Astrocyte (in vitro differentiated cells and primary cell): ENCODE data around the gene CRHR2. TPM values are rescaled to one million over a fixed set of nuclear protein-coding genes. Genes with fewer than 3 reads are reported as not detected.

Experiments
- DNase-seq: peaks from one replicate; pipeline ENCODE4 v3.0.0-alpha.2; 2010; ENCODE audit warnings: low read depth
- FAIRE-seq: peaks from 2 replicates; lab custom pipeline; 2011; peaks lifted over from hg19 to GRCh38; lab: Jason Lieb, UNC
- H2AFZ ChIP-seq: 2 replicates; pipeline ENCODE4 v1.6.0; 2012; ENCODE audit warnings: low read depth, low read length, inconsistent platforms
- H3K27ac ChIP-seq: 2 replicates; pipeline ENCODE4 v1.5.1; 2011; ENCODE audit warnings: low read depth, low read length, inconsistent platforms
- H3K27me3 ChIP-seq: 2 replicates; pipeline ENCODE4 v1.6.0; 2011; ENCODE audit warnings: low read length, inconsistent platforms; ENCODE audit not compliant: insufficient read depth
- H3K36me3 ChIP-seq: 2 replicates; pipeline ENCODE4 v1.5.1; 2011; ENCODE audit warnings: low read length, inconsistent platforms; ENCODE audit not compliant: insufficient read depth
- H3K4me1 ChIP-seq: 2 replicates; pipeline ENCODE4 v1.5.1; 2011; ENCODE audit warnings: low read length, inconsistent platforms; ENCODE audit not compliant: insufficient read depth
- H3K4me2 ChIP-seq: 2 replicates; pipeline ENCODE4 v1.6.0; 2012; ENCODE audit warnings: low read length, inconsistent platforms
- H3K4me3 ChIP-seq: 2 replicates; pipeline ENCODE4 v1.5.1; 2011; ENCODE audit warnings: low read depth, mild to moderate bottlenecking, low read length, inconsistent platforms; ENCODE audit not compliant: insufficient read depth
- H3K79me2 ChIP-seq: 2 replicates; pipeline ENCODE4 v1.6.0; 2012; ENCODE audit warnings: mild to moderate bottlenecking, low read length, inconsistent platforms; ENCODE audit not compliant: insufficient read depth
- H3K9ac ChIP-seq: 2 replicates; pipeline ENCODE4 v1.6.0; 2012; ENCODE audit warnings: mild to moderate bottlenecking, low read length, inconsistent platforms
- H3K9me3 ChIP-seq: 2 replicates; pipeline ENCODE4 v1.5.1; 2012; ENCODE audit warnings: low read depth, mild to moderate bottlenecking, low read length, inconsistent platforms; ENCODE audit not compliant: insufficient read depth
- H4K20me1 ChIP-seq: 2 replicates; pipeline ENCODE4 v1.6.0; 2012; ENCODE audit warnings: low read length, inconsistent platforms; ENCODE audit not compliant: insufficient read depth
- H3K27ac Mint-ChIP-seq: one replicate; pipeline ENCODE4 v1.8.0; 2021; ENCODE audit warnings: mild to moderate bottlenecking, mixed read lengths; ENCODE audit not compliant: unreplicated experiment
- H3K27me3 Mint-ChIP-seq: one replicate; pipeline ENCODE4 v1.8.0; 2021; ENCODE audit warnings: low read depth, mixed read lengths; ENCODE audit not compliant: unreplicated experiment
- H3K36me3 Mint-ChIP-seq: one replicate; pipeline ENCODE4 v1.8.0; 2021; ENCODE audit warnings: low read depth, mixed read lengths; ENCODE audit not compliant: unreplicated experiment
- H3K4me1 Mint-ChIP-seq: one replicate; pipeline ENCODE4 v1.8.0; 2021; ENCODE audit warnings: low read depth, mixed read lengths; ENCODE audit not compliant: unreplicated experiment
- H3K4me3 Mint-ChIP-seq: one replicate; pipeline ENCODE4 v1.8.0; 2021; ENCODE audit warnings: mild to moderate bottlenecking, moderate library complexity, mixed read lengths; ENCODE audit not compliant: unreplicated experiment
- H3K9me3 Mint-ChIP-seq: one replicate; pipeline ENCODE4 v1.8.0; 2021; ENCODE audit warnings: mild to moderate bottlenecking, mixed read lengths; ENCODE audit not compliant: unreplicated experiment
- EZH2 ChIP-seq: IDR thresholded peaks from 2 replicates; pipeline ENCODE4 v1.6.1; 2012; ENCODE audit warnings: mild to moderate bottlenecking, low read length, inconsistent platforms; ENCODE audit not compliant: insufficient read depth
- total RNA-seq: library from RNA; stranded (reverse); gene quantifications from 2 replicates; pipeline ENCODE4 v1.2.1, GENCODE V29; 2021
- TF ChIP-seq, protein P1 (sequence below): IDR thresholded peaks from 2 replicates; pipeline ENCODE4 v1.5.1; 2011; ENCODE audit warnings: low read depth, mild to moderate bottlenecking, inconsistent platforms, low read length, moderate library complexity; ENCODE audit not compliant: insufficient read depth

The CRHR2 gene
- total RNA-seq, 1 donor from 2014 or later: not detected

DNA sequence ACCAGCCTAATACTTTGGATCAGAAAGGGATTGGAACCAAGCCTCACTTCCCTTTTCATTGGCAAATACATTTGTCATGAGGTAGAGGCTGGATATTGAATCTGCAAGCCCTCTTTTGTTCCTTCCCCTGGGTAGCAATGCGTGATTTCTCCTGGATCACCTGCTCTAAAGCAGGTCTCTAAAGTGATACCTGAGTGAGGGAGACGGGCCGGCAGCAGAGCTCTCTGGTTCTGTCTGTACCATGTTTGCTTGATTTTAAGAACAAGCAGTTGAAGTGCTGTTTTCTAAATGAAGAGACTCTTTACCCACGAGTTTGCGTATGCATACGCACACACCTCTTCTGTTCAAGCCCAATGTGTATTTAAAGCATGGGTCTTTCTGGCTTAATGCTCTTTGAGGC lies 46.5 kb downstream of the CRHR2 start:
- Histone ChIP-seq H3K4me2 (no peak overlapping the region), H3K27ac (no peak overlapping the region), H3K36me3 (peaks cover 54% of the 10 kb centered on the region), H2AFZ (no peak overlapping the region), H3K27me3 (no peaks in the 10 kb centered on the region), H3K79me2 (peaks cover 28% of the 10 kb centered on the region), H3K9me3 (no peaks in the 10 kb centered on the region), H4K20me1 (peaks cover 49% of the 10 kb centered on the region), H3K9ac (no peak overlapping the region), H3K4me1 (no peaks in the 10 kb centered on the region), H3K4me3 (no peak overlapping the region)
- Mint-ChIP-seq H3K27me3 (no peaks in the 10 kb centered on the region), H3K4me3 (no peak overlapping the region), H3K27ac (no peak overlapping the region), H3K4me1 (peaks cover 5% of the 10 kb centered on the region), H3K36me3 (peaks cover 17% of the 10 kb centered on the region), H3K9me3 (no peaks in the 10 kb centered on the region)
- no peak for DNase-seq
- FAIRE-seq: no peak
- no peak for TF ChIP-seq EZH2
- TF ChIP-seq, protein P1, sequence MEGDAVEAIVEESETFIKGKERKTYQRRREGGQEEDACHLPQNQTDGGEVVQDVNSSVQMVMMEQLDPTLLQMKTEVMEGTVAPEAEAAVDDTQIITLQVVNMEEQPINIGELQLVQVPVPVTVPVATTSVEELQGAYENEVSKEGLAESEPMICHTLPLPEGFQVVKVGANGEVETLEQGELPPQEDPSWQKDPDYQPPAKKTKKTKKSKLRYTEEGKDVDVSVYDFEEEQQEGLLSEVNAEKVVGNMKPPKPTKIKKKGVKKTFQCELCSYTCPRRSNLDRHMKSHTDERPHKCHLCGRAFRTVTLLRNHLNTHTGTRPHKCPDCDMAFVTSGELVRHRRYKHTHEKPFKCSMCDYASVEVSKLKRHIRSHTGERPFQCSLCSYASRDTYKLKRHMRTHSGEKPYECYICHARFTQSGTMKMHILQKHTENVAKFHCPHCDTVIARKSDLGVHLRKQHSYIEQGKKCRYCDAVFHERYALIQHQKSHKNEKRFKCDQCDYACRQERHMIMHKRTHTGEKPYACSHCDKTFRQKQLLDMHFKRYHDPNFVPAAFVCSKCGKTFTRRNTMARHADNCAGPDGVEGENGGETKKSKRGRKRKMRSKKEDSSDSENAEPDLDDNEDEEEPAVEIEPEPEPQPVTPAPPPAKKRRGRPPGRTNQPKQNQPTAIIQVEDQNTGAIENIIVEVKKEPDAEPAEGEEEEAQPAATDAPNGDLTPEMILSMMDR: no peak

DNA sequence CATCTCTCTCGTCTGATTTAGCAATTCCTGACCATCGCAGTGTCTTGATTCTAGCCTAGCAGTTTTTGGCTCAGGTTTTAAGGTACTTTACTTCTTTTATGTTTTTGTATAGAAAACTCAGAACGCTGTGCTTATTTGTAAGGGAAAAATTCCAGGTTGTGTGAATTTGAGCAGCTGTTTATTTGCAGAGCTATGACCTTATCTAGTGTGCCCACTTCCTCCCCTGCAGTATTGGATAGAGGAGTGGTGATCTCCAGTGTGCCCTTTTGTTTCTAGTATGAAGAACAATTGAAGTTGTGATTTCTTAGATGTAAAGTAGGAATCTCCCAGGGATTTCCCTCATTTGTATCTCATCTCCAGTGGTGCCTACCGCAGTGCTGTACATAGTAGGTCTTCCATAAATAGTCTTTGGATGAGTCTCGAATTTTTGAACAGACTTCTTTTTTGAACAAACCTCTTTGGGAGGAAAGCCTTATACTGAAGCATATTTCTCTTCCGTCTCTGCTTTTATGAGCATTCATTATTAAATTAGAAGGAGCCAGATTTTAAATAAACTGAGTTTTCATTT lies 47.5 kb downstream of the CRHR2 start:
- Histone ChIP-seq H3K9me3 (no peaks in the 10 kb centered on the region), H3K4me2 (no peak overlapping the region), H3K4me3 (no peak overlapping the region), H2AFZ (no peak overlapping the region), H3K36me3 (peaks cover 63% of the 10 kb centered on the region), H3K79me2 (peaks cover 32% of the 10 kb centered on the region), H3K27me3 (no peaks in the 10 kb centered on the region), H3K4me1 (no peaks in the 10 kb centered on the region), H3K27ac (no peak overlapping the region), H4K20me1 (peaks cover 56% of the 10 kb centered on the region), H3K9ac (no peak overlapping the region)
- peaks cover 5% of the 10 kb centered on the region for H3K4me1 Mint-ChIP-seq
- no peaks in the 10 kb centered on the region for H3K27me3 Mint-ChIP-seq
- peaks cover 17% of the 10 kb centered on the region for H3K36me3 Mint-ChIP-seq
- FAIRE-seq (no peak), DNase-seq (no peak)
- TF ChIP-seq, protein P1: no peak
- TF ChIP-seq EZH2: no peak
- no peak overlapping the region for H3K27ac Mint-ChIP-seq
- H3K9me3 Mint-ChIP-seq: no peaks in the 10 kb centered on the region
- H3K4me3 Mint-ChIP-seq: no peak overlapping the region

DNA sequence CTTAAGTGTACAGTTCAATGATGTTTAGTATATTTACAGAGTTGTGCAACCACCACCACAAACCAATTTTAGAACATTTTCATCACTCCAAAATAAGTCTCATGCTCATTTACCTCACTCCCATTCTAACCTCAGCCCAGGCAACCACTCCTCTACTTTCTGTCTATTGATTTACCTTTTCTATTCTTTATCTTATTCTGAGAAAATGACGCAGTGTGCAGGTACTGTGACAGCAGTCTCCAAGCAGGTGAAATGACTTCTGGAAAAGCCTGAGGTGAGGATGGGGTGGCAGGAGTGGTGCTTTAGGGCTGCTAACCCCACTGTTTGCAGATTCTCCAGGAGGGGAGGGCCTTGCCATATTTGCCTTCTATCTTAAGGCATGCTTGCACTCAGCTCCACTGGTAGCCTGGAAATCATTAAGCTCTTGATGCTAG lies 48.0 kb downstream of the CRHR2 start:
- H3K36me3 Mint-ChIP-seq: peaks cover 17% of the 10 kb centered on the region
- peaks cover 5% of the 10 kb centered on the region for H3K4me1 Mint-ChIP-seq
- Histone ChIP-seq H4K20me1 (peaks cover 61% of the 10 kb centered on the region), H3K4me2 (no peak overlapping the region), H3K9ac (no peak overlapping the region), H3K27me3 (no peaks in the 10 kb centered on the region), H2AFZ (no peak overlapping the region), H3K79me2 (peaks cover 32% of the 10 kb centered on the region), H3K9me3 (no peaks in the 10 kb centered on the region), H3K4me1 (no peaks in the 10 kb centered on the region), H3K4me3 (no peak overlapping the region), H3K36me3 (peaks cover 68% of the 10 kb centered on the region), H3K27ac (no peak overlapping the region)
- no peaks in the 10 kb centered on the region for H3K9me3 Mint-ChIP-seq
- FAIRE-seq: no peak
- no peaks in the 10 kb centered on the region for H3K27me3 Mint-ChIP-seq
- TF ChIP-seq EZH2: no peak
- TF ChIP-seq, protein P1: no peak
- no peak for DNase-seq
- no peak overlapping the region for H3K27ac Mint-ChIP-seq
- no peak overlapping the region for H3K4me3 Mint-ChIP-seq
